ENCODE data around the gene ABCA3.

ABCA3 gene

GRCh38 chr16:2317231-2318020, 23.1 kb downstream of the ABCA3 start:
- no peak for DNase-seq (ENCODE audit: low read depth in 1 of 2, low spot score in 1 of 2)

DNA sequence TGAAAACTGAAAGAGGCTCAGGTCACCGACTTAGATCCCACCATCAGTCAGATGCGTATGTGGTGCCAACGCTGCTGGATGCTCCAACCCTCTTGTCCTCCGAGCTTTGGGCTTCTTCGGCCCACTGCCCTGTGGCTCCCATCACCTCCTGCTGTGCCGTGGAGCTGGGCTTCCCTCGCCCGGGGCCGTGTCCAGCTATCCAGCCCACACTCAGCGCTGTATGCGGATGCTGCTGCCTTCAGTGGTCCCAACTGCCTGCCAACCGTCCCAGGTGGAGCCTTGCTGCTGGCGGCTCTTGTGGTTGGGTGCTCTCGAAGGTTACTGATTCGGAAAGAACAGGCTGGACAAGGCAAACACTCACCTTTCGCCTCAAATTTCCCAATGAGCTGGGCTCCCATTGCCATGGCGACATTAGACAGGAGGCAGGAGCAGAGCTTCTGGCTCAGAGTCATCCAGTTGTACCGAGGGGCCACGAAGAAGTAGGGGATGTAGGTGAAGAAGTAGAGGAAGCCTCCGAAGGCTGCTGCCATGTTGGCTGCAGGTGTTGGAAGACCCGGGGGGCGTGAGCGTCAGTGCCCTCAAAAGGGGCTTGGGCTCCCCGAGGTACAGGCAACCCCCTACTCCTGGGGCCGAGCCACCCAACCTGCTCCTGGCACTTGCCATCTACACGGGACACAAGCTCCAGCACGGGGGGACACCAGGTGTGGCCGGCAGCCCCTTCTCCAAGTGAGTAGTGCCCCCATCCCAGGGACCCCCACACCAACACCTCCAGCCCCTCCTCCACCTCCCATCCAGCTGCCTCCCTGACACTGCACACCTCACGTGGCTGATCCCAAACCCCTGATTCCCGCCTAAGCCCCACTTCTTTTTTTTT, 32.2 kb downstream of the ABCA3 start:
- DNase-seq (ENCODE audit: low read depth in 1 of 2, low spot score in 1 of 2): no peak

- no peak for DNase-seq (ENCODE audit: low read depth in 1 of 2, low spot score in 1 of 2)
These were observed 40.7 kb downstream of the ABCA3 start for GRCh38 chr16:2299915-2300192.

DNA sequence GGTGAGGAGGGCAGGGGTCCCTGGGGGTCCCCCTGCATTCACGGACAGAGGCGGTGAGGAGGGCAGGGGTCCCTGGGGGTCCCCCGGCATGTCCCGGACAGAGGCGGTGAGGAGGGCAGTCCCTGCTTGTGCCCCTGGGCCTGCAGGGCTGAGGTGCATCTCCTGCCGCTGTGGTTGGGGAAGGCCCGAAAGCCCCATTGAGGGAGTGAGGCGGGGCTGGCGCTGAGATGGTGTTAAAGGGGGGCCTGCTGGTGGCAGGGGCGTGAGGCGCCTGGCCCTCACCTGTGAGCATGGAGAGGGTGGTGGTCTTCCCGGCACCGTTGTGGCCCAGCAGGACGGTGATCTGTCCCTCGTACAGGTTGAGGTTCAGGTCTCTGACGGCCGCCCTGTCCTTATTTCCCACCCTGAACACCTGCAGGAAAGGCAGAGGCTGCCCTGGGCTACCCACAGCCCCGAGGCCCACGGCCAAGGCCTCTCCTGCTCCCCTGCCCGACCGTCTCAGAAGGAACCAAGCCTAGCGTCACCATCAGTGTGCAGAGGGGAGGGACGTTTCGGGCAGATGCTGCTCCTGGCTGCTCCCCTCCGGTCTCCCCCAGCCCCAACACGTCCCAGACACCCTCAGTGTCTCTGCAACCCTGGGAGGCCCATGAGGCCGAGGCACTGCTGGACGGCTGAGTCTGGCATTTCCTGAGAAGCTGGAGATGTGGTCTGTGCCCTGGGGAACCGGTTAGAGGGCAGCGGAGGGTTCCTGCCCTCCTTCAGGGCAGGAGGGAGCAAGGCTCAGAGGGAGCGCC, 41.2 kb downstream of the ABCA3 start:
- no peak for DNase-seq (ENCODE audit: low read depth in 1 of 2, low spot score in 1 of 2)

GRCh38 chr16:2298621-2299020, 41.9 kb downstream of the ABCA3 start:
- DNase-seq (ENCODE audit: low read depth in 1 of 2, low spot score in 1 of 2): no peak

- DNase-seq (ENCODE audit: low read depth in 1 of 2, low spot score in 1 of 2): no peak
These were observed 43.0 kb downstream of the ABCA3 start for GRCh38 chr16:2297506-2297860.

GRCh38 chr16:2296661-2297505, 43.6 kb downstream of the ABCA3 start:
- DNase-seq (ENCODE audit: low read depth in 1 of 2, low spot score in 1 of 2): no peak

DNA sequence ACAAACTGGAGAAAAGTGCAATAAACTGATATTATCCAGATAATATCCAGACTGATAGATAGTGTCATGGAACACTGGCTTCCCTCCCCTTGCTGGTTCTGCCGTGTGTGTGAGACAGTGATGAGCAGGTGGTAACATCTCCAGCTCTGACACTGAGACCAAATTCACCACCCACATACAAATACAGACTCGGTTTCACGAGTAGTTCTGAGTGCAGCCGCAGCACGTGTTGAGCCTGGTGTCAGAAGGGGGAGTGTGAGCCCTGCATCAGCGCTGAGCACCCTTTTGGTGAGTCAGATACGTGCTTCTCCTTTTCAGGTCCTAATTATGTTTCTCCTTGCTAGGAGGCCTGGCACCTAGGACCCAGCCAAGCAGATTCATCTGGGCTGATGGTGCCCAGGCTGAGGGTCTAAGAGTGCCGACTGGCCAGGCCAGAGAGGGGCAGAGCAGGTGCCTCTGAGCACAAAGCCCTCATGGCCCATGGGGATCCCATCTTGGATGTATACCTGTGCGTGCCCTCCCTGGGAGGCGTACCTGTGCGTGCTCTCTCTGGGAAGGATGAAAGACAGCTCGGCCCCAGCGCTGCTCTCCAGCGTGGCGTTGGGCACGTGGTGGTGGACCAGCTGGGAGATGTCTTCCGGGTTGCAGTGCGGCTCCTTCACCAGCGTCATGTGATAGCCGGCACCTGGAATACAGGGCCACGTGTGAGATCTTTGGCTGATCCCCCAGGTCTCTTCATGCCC, 45.3 kb downstream of the ABCA3 start:
- DNase-seq (ENCODE audit: low read depth in 1 of 2, low spot score in 1 of 2): no peak

GRCh38 chr16:2292221-2292620, 48.3 kb downstream of the ABCA3 start:
- no peak for DNase-seq (ENCODE audit: low read depth in 1 of 2, low spot score in 1 of 2)

DNA sequence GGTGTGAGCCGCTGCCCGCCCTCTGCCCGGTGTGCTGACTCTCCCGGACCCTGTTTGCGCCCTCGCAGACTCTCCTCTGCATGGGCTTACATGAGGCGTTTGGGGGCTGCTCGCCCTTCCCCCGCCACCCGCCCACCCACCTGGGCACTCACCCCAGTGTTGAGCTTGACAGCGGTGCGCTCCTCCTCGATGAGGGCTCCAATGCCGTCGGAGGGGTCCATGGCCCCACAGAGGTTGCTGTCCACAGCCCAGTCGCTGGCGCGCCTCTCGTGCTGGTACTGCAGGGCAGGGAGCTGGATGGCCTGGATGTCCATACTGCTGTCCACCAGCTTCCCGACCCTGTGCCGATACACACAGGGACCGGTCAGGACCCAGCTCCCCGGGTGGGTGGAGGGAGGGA, 51.2 kb downstream of the ABCA3 start:
- DNase-seq (ENCODE audit: low read depth in 1 of 2, low spot score in 1 of 2): no peak

GRCh38 chr16:2288726-2289125, 51.8 kb downstream of the ABCA3 start:
- DNase-seq (ENCODE audit: low read depth in 1 of 2, low spot score in 1 of 2): no peak

- no peak for DNase-seq (ENCODE audit: low read depth in 1 of 2, low spot score in 1 of 2)
These were observed 52.5 kb downstream of the ABCA3 start for GRCh38 chr16:2287916-2288547.

DNA sequence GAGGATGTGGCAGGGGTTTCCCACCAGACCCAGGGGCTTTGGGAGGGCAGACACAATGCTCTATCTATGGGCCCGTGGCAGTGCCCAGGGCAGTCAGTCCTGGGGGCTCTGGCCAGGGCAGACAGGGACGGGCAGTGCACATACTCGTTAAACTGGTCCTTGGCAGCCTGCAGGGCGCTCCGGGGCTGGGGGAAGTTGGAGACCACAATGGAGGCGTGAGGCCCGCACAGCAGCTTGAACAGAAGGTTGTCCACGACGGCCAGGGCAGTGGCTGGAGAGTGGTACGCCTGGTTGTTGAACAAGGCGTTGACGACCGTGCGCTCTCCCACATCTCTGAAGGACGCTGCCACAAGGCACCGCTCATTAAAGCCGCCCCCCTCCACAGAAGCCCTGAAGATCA, 54.0 kb downstream of the ABCA3 start:
- DNase-seq (ENCODE audit: low read depth in 1 of 2, low spot score in 1 of 2): no peak

GRCh38 chr16:2285731-2286191, 54.8 kb downstream of the ABCA3 start:
- DNase-seq (ENCODE audit: low read depth in 1 of 2, low spot score in 1 of 2): no peak

DNA sequence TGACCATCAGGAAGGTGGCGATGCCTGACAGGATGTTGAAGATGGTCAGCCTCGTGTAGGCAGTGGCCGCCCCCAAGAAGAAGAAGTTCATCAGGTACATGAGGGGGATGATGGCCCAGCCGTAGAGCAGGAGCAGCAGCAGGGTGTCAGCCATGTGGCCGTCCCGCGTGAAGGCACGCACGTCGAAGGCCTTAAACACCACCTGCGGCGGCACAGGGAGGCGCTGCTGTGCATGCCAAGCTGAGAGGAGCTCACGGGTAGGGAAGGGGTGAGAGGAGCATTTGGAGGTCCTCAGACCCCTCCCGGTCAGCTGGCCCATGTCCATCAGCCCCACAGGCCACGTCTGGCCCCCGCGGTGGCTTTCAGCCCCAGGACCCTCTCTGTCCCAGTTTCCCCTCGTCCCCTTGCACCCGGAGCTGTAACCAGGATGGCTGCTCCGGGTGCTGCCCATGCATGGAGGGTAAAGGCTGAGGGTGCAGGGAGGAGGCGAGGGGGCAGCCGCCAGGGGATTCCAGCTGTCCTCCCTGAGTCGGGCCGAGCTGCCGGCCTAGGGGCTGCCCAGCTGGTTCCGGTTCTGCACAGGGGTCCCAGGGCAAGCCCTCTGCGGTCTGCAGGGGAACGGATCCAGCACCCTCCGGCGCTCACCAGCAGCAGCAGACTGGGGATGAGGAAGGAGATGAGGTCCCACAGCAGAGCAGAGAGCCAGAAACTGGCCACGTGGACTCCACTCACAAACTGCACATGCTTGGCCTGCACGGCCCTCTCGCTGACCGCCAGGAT, 55.5 kb downstream of the ABCA3 start:
- DNase-seq (ENCODE audit: low read depth in 1 of 2, low spot score in 1 of 2): no peak

- no peak for DNase-seq (ENCODE audit: low read depth in 1 of 2, low spot score in 1 of 2)
These were observed 56.3 kb downstream of the ABCA3 start for GRCh38 chr16:2284001-2284770.

DNA sequence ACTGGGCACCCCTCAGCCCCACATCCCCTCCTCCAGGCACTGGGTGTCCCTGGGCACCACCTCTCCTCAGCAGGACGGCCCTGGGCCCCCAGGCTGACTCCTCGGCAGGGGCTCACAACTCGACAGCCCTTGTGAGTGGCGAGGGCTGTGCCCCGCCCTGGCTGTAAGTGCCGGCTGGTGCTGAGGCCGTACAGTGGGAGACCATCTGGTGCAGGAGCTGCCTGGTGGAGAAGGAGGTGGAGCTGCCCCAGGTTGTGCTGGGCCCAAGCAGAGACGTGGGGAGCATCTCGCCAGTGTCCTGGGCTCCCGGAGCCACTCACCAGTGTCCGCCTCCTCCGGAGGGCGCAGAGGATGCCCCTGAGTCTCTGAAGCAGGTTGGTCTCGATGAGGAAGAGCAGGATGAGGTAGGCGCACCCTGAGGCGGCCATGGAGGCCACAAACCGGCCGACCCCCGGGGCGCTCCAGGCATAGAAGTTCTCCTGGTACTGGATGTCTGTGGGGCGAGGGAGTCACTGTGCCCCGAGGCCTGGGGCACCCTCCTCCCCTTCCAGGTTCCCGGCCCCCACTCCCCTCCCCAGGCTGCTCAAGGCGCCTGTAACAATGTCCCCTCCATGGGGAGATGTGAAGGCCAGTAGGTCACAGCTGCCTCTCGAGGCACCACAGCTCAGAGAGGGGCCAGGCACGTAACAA, 57.5 kb downstream of the ABCA3 start:
- no peak for DNase-seq (ENCODE audit: low read depth in 1 of 2, low spot score in 1 of 2)

DNA sequence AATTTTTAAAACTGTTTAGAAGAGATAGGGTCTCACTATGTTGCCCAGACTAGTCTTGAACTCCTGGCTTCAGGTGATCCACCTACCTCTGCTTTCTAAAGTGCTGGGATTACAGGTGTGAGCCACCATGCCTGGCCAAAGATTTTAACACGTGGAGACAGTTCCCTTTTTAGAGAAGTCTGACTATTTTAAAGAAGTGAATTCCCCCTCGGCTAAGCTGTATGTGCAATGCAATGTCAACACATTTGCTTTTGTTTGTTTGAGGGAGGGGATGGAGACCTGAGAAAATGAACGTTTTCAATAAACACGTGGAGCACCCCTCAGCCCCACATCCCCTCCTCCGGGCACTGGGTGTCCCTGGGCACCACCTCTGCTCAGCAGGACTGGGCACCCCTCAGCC, 58.3 kb downstream of the ABCA3 start:
- DNase-seq (ENCODE audit: low read depth in 1 of 2, low spot score in 1 of 2): no peak

All from activated CD4-positive, alpha-beta T cell treated with anti-CD3 and anti-CD28 coated beads, Interleukin-2, amount 50 U/mL, for 24 hours (primary cell).